ENCODE measurements around the gene SIRT3. TPM values are rescaled to one million over a fixed set of nuclear protein-coding genes. Genes with fewer than 3 reads are reported as not detected.

The SIRT3 gene
- total RNA-seq, 1 experiment from 2014 or later = 37.5 TPM

DNA sequence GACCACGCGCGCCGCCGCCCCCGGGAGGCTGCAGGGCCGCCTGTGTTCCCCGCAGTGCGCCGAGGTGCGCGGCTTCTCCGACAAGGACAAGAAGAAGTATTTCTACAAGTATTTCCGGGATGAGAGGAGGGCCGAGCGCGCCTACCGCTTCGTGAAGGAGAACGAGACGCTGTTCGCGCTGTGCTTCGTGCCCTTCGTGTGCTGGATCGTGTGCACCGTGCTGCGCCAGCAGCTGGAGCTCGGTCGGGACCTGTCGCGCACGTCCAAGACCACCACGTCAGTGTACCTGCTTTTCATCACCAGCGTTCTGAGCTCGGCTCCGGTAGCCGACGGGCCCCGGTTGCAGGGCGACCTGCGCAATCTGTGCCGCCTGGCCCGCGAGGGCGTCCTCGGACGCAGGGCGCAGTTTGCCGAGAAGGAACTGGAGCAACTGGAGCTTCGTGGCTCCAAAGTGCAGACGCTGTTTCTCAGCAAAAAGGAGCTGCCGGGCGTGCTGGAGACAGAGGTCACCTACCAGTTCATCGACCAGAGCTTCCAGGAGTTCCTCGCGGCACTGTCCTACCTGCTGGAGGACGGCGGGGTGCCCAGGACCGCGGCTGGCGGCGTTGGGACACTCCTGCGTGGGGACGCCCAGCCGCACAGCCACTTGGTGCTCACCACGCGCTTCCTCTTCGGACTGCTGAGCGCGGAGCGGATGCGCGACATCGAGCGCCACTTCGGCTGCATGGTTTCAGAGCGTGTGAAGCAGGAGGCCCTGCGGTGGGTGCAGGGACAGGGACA, 44.8 kb upstream of the SIRT3 start:
- Histone ChIP-seq H3K9me3 (ENCODE audit: control insufficient read depth, insufficient read depth, low read depth, low read length) (0 out of 2 replicates have a peak, but pooled peaks cover 3% of the 10 kb centered on the region), H3K36me3 (ENCODE audit: control insufficient read depth, insufficient read depth, low read length) (no peaks in the 10 kb centered on the region), H3K4me3 (ENCODE audit: low read depth in 2 of 2, low read length in 2 of 2) (no peak overlapping the region; a peak in 1 of 4 replicates), H3K4me1 (ENCODE audit: control insufficient read depth, insufficient read depth, low read length) (peaks cover 12% of the 10 kb centered on the region; the same call in 1 of the 2 replicates), H3K27me3 (ENCODE audit: control insufficient read depth, insufficient read depth, low read length) (peaks cover 3% of the 10 kb centered on the region), H3K27ac (ENCODE audit: low read length) (no peak overlapping the region)
- BruUV-seq (replicated peaks) = no TSS peak
- in situ Hi-C loops (cut with HindIII; ENCODE audit: low pct_unique_long_range_greater_than_20kb, low sequenced_read_pairs) = no loop called here
- ATAC-seq (peak; percentile 2; the same call in 1 of the 2 replicates), DNase-seq (ENCODE audit: low read depth, low spot score) (no peak)
- TF ChIP-seq, protein P1, sequence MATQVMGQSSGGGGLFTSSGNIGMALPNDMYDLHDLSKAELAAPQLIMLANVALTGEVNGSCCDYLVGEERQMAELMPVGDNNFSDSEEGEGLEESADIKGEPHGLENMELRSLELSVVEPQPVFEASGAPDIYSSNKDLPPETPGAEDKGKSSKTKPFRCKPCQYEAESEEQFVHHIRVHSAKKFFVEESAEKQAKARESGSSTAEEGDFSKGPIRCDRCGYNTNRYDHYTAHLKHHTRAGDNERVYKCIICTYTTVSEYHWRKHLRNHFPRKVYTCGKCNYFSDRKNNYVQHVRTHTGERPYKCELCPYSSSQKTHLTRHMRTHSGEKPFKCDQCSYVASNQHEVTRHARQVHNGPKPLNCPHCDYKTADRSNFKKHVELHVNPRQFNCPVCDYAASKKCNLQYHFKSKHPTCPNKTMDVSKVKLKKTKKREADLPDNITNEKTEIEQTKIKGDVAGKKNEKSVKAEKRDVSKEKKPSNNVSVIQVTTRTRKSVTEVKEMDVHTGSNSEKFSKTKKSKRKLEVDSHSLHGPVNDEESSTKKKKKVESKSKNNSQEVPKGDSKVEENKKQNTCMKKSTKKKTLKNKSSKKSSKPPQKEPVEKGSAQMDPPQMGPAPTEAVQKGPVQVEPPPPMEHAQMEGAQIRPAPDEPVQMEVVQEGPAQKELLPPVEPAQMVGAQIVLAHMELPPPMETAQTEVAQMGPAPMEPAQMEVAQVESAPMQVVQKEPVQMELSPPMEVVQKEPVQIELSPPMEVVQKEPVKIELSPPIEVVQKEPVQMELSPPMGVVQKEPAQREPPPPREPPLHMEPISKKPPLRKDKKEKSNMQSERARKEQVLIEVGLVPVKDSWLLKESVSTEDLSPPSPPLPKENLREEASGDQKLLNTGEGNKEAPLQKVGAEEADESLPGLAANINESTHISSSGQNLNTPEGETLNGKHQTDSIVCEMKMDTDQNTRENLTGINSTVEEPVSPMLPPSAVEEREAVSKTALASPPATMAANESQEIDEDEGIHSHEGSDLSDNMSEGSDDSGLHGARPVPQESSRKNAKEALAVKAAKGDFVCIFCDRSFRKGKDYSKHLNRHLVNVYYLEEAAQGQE (IDR thresholded peaks at IDR 0.05; ENCODE audit: insufficient read depth in 1 of 2, low read depth in 2 of 2, low read length in 1 of 2) = no peak
- TF ChIP-seq SIN3A (IDR thresholded peaks at IDR 0.05; ENCODE audit: borderline replicate concordance, insufficient read depth, low read depth, low read length) = no peak
- TF ChIP-seq, protein P2, sequence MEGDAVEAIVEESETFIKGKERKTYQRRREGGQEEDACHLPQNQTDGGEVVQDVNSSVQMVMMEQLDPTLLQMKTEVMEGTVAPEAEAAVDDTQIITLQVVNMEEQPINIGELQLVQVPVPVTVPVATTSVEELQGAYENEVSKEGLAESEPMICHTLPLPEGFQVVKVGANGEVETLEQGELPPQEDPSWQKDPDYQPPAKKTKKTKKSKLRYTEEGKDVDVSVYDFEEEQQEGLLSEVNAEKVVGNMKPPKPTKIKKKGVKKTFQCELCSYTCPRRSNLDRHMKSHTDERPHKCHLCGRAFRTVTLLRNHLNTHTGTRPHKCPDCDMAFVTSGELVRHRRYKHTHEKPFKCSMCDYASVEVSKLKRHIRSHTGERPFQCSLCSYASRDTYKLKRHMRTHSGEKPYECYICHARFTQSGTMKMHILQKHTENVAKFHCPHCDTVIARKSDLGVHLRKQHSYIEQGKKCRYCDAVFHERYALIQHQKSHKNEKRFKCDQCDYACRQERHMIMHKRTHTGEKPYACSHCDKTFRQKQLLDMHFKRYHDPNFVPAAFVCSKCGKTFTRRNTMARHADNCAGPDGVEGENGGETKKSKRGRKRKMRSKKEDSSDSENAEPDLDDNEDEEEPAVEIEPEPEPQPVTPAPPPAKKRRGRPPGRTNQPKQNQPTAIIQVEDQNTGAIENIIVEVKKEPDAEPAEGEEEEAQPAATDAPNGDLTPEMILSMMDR (IDR thresholded peaks at IDR 0.05) = no peak
- no peak for TF ChIP-seq POLR2AphosphoS5 (IDR thresholded peaks at IDR 0.05; ENCODE audit: low read depth, low read length)
- no peak for TF ChIP-seq TCF7L2 (IDR thresholded peaks at IDR 0.05; ENCODE audit: low read depth, low read length)
- POLR2A ChIA-PET = interaction anchor here (1.2 kb wide), 1 partner anchor 9 kb away, joined by 3 read pairs; the partner anchor contains the start of gene PGGHG
- CTCF ChIA-PET = interaction anchor here (0.6 kb wide), 1 partner anchor 21 kb away, joined by 11 read pairs; no protein-coding TSS in a partner anchor
- intact Hi-C loops (cut with micrococcal nuclease; ENCODE audit: unreplicated experiment) = no loop called here

DNA sequence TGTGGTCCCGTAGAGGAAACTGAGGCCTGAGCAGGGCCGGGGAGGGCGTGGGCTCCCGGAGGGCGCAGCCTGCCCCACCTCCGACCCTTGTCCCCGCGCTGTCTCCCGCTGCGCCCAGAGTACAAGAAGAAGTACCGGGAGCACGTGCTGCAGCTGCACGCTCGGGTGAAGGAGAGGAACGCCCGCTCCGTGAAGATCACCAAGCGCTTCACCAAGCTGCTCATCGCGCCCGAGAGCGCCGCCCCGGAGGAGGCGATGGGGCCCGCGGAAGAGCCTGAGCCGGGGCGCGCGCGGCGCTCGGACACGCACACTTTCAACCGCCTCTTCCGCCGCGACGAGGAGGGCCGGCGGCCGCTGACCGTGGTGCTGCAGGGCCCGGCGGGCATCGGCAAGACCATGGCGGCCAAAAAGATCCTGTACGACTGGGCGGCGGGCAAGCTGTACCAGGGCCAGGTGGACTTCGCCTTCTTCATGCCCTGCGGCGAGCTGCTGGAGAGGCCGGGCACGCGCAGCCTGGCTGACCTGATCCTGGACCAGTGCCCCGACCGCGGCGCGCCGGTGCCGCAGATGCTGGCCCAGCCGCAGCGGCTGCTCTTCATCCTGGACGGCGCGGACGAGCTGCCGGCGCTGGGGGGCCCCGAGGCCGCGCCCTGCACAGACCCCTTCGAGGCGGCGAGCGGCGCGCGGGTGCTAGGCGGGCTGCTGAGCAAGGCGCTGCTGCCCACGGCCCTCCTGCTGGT, 44.0 kb upstream of the SIRT3 start:
- 0 out of 2 replicates have a peak, but pooled peaks cover 3% of the 10 kb centered on the region for H3K9me3 ChIP-seq (ENCODE audit: control insufficient read depth, insufficient read depth, low read depth, low read length)
- peaks cover 3% of the 10 kb centered on the region for H3K27me3 ChIP-seq (ENCODE audit: control insufficient read depth, insufficient read depth, low read length)
- CTCF ChIA-PET = no interaction called here
- H3K4me3 ChIP-seq (ENCODE audit: low read depth in 2 of 2, low read length in 2 of 2) = peak overlapping the region; percentile 37 to 40
- TF ChIP-seq POLR2AphosphoS5 (IDR thresholded peaks at IDR 0.05; ENCODE audit: low read depth, low read length) (no peak), TCF7L2 (IDR thresholded peaks at IDR 0.05; ENCODE audit: low read depth, low read length) (0 out of 2 replicates have a peak, but pooled peaks have one; percentile 15), SIN3A (IDR thresholded peaks at IDR 0.05; ENCODE audit: borderline replicate concordance, insufficient read depth, low read depth, low read length) (peak; percentile 85; the same call in 1 of the 2 replicates)
- TF ChIP-seq, protein P2 (IDR thresholded peaks at IDR 0.05) = no peak
- TF ChIP-seq, protein P1 (IDR thresholded peaks at IDR 0.05; ENCODE audit: insufficient read depth in 1 of 2, low read depth in 2 of 2, low read length in 1 of 2) = peak; percentile 93 to 97
- peaks cover 12% of the 10 kb centered on the region; the same call in 1 of the 2 replicates for H3K4me1 ChIP-seq (ENCODE audit: control insufficient read depth, insufficient read depth, low read length)
- no peak for DNase-seq (ENCODE audit: low read depth, low spot score)
- no TSS peak for BruUV-seq (replicated peaks)
- H3K27ac ChIP-seq (ENCODE audit: low read length) = no peak overlapping the region
- POLR2A ChIA-PET = interaction anchor here (1.2 kb wide), 1 partner anchor 9 kb away, joined by 3 read pairs; the partner anchor contains the start of gene PGGHG
- in situ Hi-C loops (cut with HindIII; ENCODE audit: low pct_unique_long_range_greater_than_20kb, low sequenced_read_pairs) = no loop called here
- H3K36me3 ChIP-seq (ENCODE audit: control insufficient read depth, insufficient read depth, low read length) = no peaks in the 10 kb centered on the region
- intact Hi-C loops (cut with micrococcal nuclease; ENCODE audit: unreplicated experiment) = no loop called here
- peak; percentile 63 for ATAC-seq
